NCI-H2171 treated with DMSO at 0.1 percent for 48 hours (cell line): ENCODE data around the gene CCDC121.
"Not testable (repeated sequence)": the region's sequence is repeated elsewhere in the genome, so short reads cannot be mapped to it uniquely, and the experiment has no call there.

Experiments
- DNase-seq: peaks from one replicate; lab custom pipeline; 2025; lab: John Stamatoyannopoulos, UW

CCDC121 gene

GRCh38 chr2:27636766-27637165 is 8.0 kb upstream of the CCDC121 start:
- no peak for DNase-seq

- DNase-seq, result no peak
Measured at GRCh38 chr2:27634291-27634690, 5.5 kb upstream of the CCDC121 start.

GRCh38 chr2:27630257-27630656 is 1.4 kb upstream of the CCDC121 start:
- DNase-seq, result not testable (repeated sequence)

GRCh38 chr2:27627963-27628766 is 647 bp downstream of the CCDC121 start:
- DNase-seq, result no peak

GRCh38 chr2:27626921-27627320 is 1.9 kb downstream of the CCDC121 start:
- not testable (repeated sequence) for DNase-seq

- DNase-seq, result not testable (repeated sequence)
Measured at GRCh38 chr2:27626323-27626722, 2.5 kb downstream of the CCDC121 start.

GRCh38 chr2:27624943-27625342 is 3.9 kb downstream of the CCDC121 start:
- DNase-seq, result no peak

GRCh38 chr2:27622921-27623384 is 5.9 kb downstream of the CCDC121 start:
- DNase-seq, result no peak

GRCh38 chr2:27621524-27621923 is 7.3 kb downstream of the CCDC121 start:
- DNase-seq, result no peak

- peak; percentile 87 for DNase-seq
Measured at GRCh38 chr2:27615316-27615715, 13.5 kb downstream of the CCDC121 start.

GRCh38 chr2:27613985-27614384 is 14.8 kb downstream of the CCDC121 start:
- no peak for DNase-seq

GRCh38 chr2:27606611-27607010 is 22.2 kb downstream of the CCDC121 start:
- DNase-seq, result no peak

- DNase-seq, result no peak
Measured at GRCh38 chr2:27596627-27597026, 32.2 kb downstream of the CCDC121 start.

- DNase-seq, result not testable (repeated sequence)
Measured at GRCh38 chr2:27595412-27595811, 33.4 kb downstream of the CCDC121 start.

- DNase-seq, result not testable (repeated sequence)
Measured at GRCh38 chr2:27594020-27594703, 34.6 kb downstream of the CCDC121 start.

- no peak for DNase-seq
Measured at GRCh38 chr2:27593240-27593639, 35.6 kb downstream of the CCDC121 start.

- DNase-seq, result no peak
Measured at GRCh38 chr2:27591745-27592144, 37.1 kb downstream of the CCDC121 start.

GRCh38 chr2:27588308-27588707 is 40.5 kb downstream of the CCDC121 start:
- DNase-seq, result no peak

- DNase-seq, result no peak
Measured at GRCh38 chr2:27587025-27587424, 41.8 kb downstream of the CCDC121 start.

- no peak for DNase-seq
Measured at GRCh38 chr2:27584597-27584996, 44.2 kb downstream of the CCDC121 start.

GRCh38 chr2:27583390-27583915 is 45.4 kb downstream of the CCDC121 start:
- no peak for DNase-seq

GRCh38 chr2:27582695-27583389 is 46.0 kb downstream of the CCDC121 start, which contains the start of gene ZNF512:
TSS of gene ZNF512 (plus strand) at chr2:27583042. CDS start at chr2:27583113, 71 bp downstream.
- DNase-seq, result peak; percentile 99
